ENCODE data around the gene IREB2. TPM values are rescaled to one million over a fixed set of nuclear protein-coding genes. Genes with fewer than 3 reads are reported as not detected.
"Not testable (repeated sequence)": the region's sequence is repeated elsewhere in the genome, so short reads cannot be mapped to it uniquely, and the experiment has no call there.

Gene IREB2
- polyA plus RNA-seq, 1 donor: 58.7 TPM

- Histone ChIP-seq H3K27me3 (ENCODE audit: control insufficient read depth, insufficient read depth, low read length) (peaks cover 3% of the 10 kb centered on the region), H3K27ac (ENCODE audit: low read length) (no peak overlapping the region), H3K36me3 (ENCODE audit: control insufficient read depth, insufficient read depth, low read length) (no peaks in the 10 kb centered on the region), H3K4me1 (ENCODE audit: control insufficient read depth, insufficient read depth, low read length) (peaks cover 5% of the 10 kb centered on the region), H3K9me3 (ENCODE audit: control insufficient read depth, low read depth, low read length) (no peaks in the 10 kb centered on the region), H3K4me3 (ENCODE audit: low read length) (no peak overlapping the region)
- no CpG with 5 or more reads among the region's 1 CpG for WGBS (ENCODE audit: insufficient coverage, low lambda C conversion rate)
- no peak for DNase-seq
These were observed 6.1 kb upstream of the IREB2 start for GRCh38 chr15:78431955-78432354.

GRCh38 chr15:78432664-78433063, 5.4 kb upstream of the IREB2 start:
- DNase-seq: no peak
- peaks cover 3% of the 10 kb centered on the region for H3K27me3 ChIP-seq (ENCODE audit: control insufficient read depth, insufficient read depth, low read length)
- no peaks in the 10 kb centered on the region for H3K9me3 ChIP-seq (ENCODE audit: control insufficient read depth, low read depth, low read length)
- no peak overlapping the region for H3K4me3 ChIP-seq (ENCODE audit: low read length)
- 100% methylated on average over 1 of the region's 1 CpG for WGBS (ENCODE audit: insufficient coverage, low lambda C conversion rate)
- peaks cover 10% of the 10 kb centered on the region for H3K4me1 ChIP-seq (ENCODE audit: control insufficient read depth, insufficient read depth, low read length)
- H3K36me3 ChIP-seq (ENCODE audit: control insufficient read depth, insufficient read depth, low read length): no peaks in the 10 kb centered on the region
- H3K27ac ChIP-seq (ENCODE audit: low read length): no peak overlapping the region

DNA sequence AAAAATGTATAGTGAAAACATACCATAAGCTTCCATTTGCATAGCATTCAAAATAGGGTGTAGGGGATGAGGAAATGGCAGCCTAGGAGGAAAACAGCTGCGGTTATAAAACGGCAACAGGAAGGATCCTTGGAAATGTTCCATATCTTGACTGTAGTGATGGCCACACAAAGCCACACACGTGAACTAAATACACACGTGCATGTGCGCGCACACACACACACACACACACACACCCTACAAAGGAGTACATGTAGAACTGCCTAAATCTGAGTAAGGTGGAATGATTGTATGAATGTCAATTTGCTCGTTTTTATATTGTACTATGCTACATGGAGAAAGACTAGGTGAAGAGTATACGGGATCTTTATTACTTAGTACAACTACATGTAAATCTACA, 3.9 kb upstream of the IREB2 start:
- DNase-seq: no peak
- 50% methylated on average over 2 of the region's 8 CpGs for WGBS (ENCODE audit: insufficient coverage, low lambda C conversion rate)
- Histone ChIP-seq H3K36me3 (ENCODE audit: control insufficient read depth, insufficient read depth, low read length) (no peaks in the 10 kb centered on the region), H3K4me1 (ENCODE audit: control insufficient read depth, insufficient read depth, low read length) (peaks cover 10% of the 10 kb centered on the region), H3K9me3 (ENCODE audit: control insufficient read depth, low read depth, low read length) (no peaks in the 10 kb centered on the region), H3K27ac (ENCODE audit: low read length) (no peak overlapping the region), H3K4me3 (ENCODE audit: low read length) (no peak overlapping the region), H3K27me3 (ENCODE audit: control insufficient read depth, insufficient read depth, low read length) (peaks cover 3% of the 10 kb centered on the region)

DNA sequence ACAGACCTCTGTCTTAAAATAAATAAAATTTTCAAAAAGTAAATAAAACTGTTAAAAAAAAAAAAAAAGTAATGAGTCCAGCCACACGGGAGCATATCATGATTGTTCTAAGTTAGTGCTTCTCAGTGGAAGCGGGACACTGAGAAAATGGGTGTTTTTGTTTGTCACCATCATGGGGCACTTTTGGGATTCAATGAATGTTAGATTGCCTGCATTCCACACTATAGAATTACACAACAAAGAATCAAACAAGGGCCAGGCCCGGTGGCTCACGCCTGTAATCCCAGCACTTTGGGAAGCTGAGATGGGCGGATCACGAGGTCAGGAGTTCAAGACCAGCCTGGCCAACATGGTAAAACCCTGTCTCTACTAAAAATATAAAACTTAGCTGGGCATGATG, 3.3 kb upstream of the IREB2 start:
- not testable (repeated sequence) for H3K27me3 ChIP-seq (ENCODE audit: control insufficient read depth, insufficient read depth, low read length); H3K9me3 ChIP-seq (ENCODE audit: control insufficient read depth, low read depth, low read length); DNase-seq; H3K36me3 ChIP-seq (ENCODE audit: control insufficient read depth, insufficient read depth, low read length); H3K27ac ChIP-seq (ENCODE audit: low read length); H3K4me3 ChIP-seq (ENCODE audit: low read length)
- WGBS (ENCODE audit: insufficient coverage, low lambda C conversion rate): no CpG with 5 or more reads among the region's 6 CpGs
- peaks cover 16% of the 10 kb centered on the region for H3K4me1 ChIP-seq (ENCODE audit: control insufficient read depth, insufficient read depth, low read length)

GRCh38 chr15:78437107-78437761, 782 bp upstream of the IREB2 start:
- Histone ChIP-seq H3K4me3 (ENCODE audit: low read length) (peak overlapping the region; percentile 99), H3K36me3 (ENCODE audit: control insufficient read depth, insufficient read depth, low read length) (peaks cover 14% of the 10 kb centered on the region), H3K27me3 (ENCODE audit: control insufficient read depth, insufficient read depth, low read length) (no peaks in the 10 kb centered on the region), H3K9me3 (ENCODE audit: control insufficient read depth, low read depth, low read length) (no peaks in the 10 kb centered on the region), H3K27ac (ENCODE audit: low read length) (peak overlapping the region; percentile 73), H3K4me1 (ENCODE audit: control insufficient read depth, insufficient read depth, low read length) (peaks cover 27% of the 10 kb centered on the region)
- WGBS (ENCODE audit: insufficient coverage, low lambda C conversion rate): no CpG with 5 or more reads among the region's 11 CpGs
- no peak for DNase-seq

GRCh38 chr15:78438619-78439285, 736 bp downstream of the IREB2 start:
- Histone ChIP-seq H3K27ac (ENCODE audit: low read length) (peak overlapping the region; percentile 98), H3K27me3 (ENCODE audit: control insufficient read depth, insufficient read depth, low read length) (no peaks in the 10 kb centered on the region), H3K9me3 (ENCODE audit: control insufficient read depth, low read depth, low read length) (no peaks in the 10 kb centered on the region), H3K4me1 (ENCODE audit: control insufficient read depth, insufficient read depth, low read length) (peaks cover 30% of the 10 kb centered on the region), H3K4me3 (ENCODE audit: low read length) (peak overlapping the region; percentile 99), H3K36me3 (ENCODE audit: control insufficient read depth, insufficient read depth, low read length) (peaks cover 18% of the 10 kb centered on the region)
- peak in 1 of 2 donors; percentile 32 for DNase-seq
- 0% methylated on average over 2 of the region's 23 CpGs for WGBS (ENCODE audit: insufficient coverage, low lambda C conversion rate)

DNA sequence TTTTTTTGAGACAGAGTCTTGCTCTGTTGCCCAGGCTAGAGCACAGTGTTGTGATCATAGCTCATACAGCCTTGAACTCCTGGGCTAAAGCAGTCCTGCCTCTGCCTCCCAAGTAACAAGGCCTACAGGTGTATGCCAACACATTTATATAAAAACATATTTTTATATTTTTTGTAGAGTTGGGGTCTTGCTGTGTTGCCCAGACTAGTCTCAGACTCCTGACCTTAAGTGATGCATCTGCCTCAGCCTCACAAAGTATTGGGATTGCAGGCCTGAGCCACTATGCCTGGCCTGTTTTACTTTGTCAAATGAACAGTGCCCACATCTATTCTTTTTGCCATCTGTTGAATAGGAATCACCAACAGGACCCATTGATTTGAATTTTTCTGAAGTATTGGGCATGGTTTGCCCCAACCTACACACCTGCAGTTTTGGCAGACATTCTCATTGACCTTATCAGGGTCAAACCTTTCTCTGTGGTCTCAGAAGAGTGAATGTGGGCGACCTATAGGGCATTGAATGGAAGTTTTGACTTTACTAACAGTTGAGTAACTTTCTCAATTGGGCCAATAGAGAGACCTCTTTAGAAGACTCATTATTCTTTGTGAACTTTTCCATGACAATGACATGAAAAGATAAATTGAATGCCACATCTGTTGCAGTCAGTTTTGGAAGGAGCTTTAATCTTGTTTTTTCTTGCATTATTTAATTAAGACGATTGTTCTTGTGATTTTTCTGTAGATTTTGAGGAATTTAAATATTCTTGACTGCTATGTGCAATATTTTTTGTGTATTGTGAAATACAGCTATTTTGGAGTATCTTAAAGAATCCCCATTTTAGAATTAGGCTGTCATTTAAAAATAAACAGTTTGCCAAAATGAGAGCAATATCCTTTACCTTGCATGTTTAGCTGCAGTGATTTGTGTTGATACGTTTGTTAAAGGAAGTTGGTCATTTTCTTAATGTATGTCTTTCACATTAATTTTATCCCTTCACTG, 2.7 kb downstream of the IREB2 start:
- no peaks in the 10 kb centered on the region for H3K27me3 ChIP-seq (ENCODE audit: control insufficient read depth, insufficient read depth, low read length)
- no peaks in the 10 kb centered on the region for H3K9me3 ChIP-seq (ENCODE audit: control insufficient read depth, low read depth, low read length)
- H3K4me3 ChIP-seq (ENCODE audit: low read length): no peak overlapping the region
- H3K36me3 ChIP-seq (ENCODE audit: control insufficient read depth, insufficient read depth, low read length): peaks cover 30% of the 10 kb centered on the region
- H3K4me1 ChIP-seq (ENCODE audit: control insufficient read depth, insufficient read depth, low read length): peaks cover 30% of the 10 kb centered on the region
- WGBS (ENCODE audit: insufficient coverage, low lambda C conversion rate): 71% methylated on average over 1 of the region's 3 CpGs
- no peak overlapping the region for H3K27ac ChIP-seq (ENCODE audit: low read length)
- DNase-seq: no peak

- H3K4me1 ChIP-seq (ENCODE audit: control insufficient read depth, insufficient read depth, low read length): peaks cover 25% of the 10 kb centered on the region
- peaks cover 46% of the 10 kb centered on the region for H3K36me3 ChIP-seq (ENCODE audit: control insufficient read depth, insufficient read depth, low read length)
- H3K27ac ChIP-seq (ENCODE audit: low read length): no peak overlapping the region
- WGBS (ENCODE audit: insufficient coverage, low lambda C conversion rate): 100% methylated on average over 1 of the region's 1 CpG
- H3K27me3 ChIP-seq (ENCODE audit: control insufficient read depth, insufficient read depth, low read length): no peaks in the 10 kb centered on the region
- H3K9me3 ChIP-seq (ENCODE audit: control insufficient read depth, low read depth, low read length): no peaks in the 10 kb centered on the region
- DNase-seq: no peak
- no peak overlapping the region for H3K4me3 ChIP-seq (ENCODE audit: low read length)
These were observed 6.2 kb downstream of the IREB2 start for GRCh38 chr15:78444255-78444654.

GRCh38 chr15:78445875-78446274, 7.9 kb downstream of the IREB2 start:
- DNase-seq: no peak
- Histone ChIP-seq H3K27ac (ENCODE audit: low read length) (no peak overlapping the region), H3K4me1 (ENCODE audit: control insufficient read depth, insufficient read depth, low read length) (peaks cover 11% of the 10 kb centered on the region), H3K4me3 (ENCODE audit: low read length) (no peak overlapping the region), H3K9me3 (ENCODE audit: control insufficient read depth, low read depth, low read length) (no peaks in the 10 kb centered on the region), H3K27me3 (ENCODE audit: control insufficient read depth, insufficient read depth, low read length) (no peaks in the 10 kb centered on the region), H3K36me3 (ENCODE audit: control insufficient read depth, insufficient read depth, low read length) (peaks cover 35% of the 10 kb centered on the region)
- WGBS (ENCODE audit: insufficient coverage, low lambda C conversion rate): no CpG with 5 or more reads among the region's 2 CpGs

- Histone ChIP-seq H3K36me3 (ENCODE audit: control insufficient read depth, insufficient read depth, low read length) (peaks cover 37% of the 10 kb centered on the region), H3K4me3 (ENCODE audit: low read length) (no peak overlapping the region)
- no peak for DNase-seq
These were observed 8.5 kb downstream of the IREB2 start for GRCh38 chr15:78446551-78446950.

More at GRCh38 chr15:78446551-78446950, 8.5 kb downstream of the IREB2 start:
- Histone ChIP-seq H3K4me1 (ENCODE audit: control insufficient read depth, insufficient read depth, low read length) (peaks cover 11% of the 10 kb centered on the region), H3K27ac (ENCODE audit: low read length) (no peak overlapping the region), H3K9me3 (ENCODE audit: control insufficient read depth, low read depth, low read length) (no peaks in the 10 kb centered on the region), H3K27me3 (ENCODE audit: control insufficient read depth, insufficient read depth, low read length) (no peaks in the 10 kb centered on the region)
- no CpG with 5 or more reads among the region's 3 CpGs for WGBS (ENCODE audit: insufficient coverage, low lambda C conversion rate)
